Liver (tissue), 9 donors: ENCODE data around the gene MRPS35. TPM values are rescaled to one million over a fixed set of nuclear protein-coding genes. Genes with fewer than 3 reads are reported as not detected.
"Not testable (repeated sequence)": the region's sequence is repeated elsewhere in the genome, so short reads cannot be mapped to it uniquely, and the experiment has no call there.

Source experiments
- DNase-seq: peaks from one replicate; pipeline ENCODE4 v3.0.0-alpha.2; 2017; ENCODE audit warnings: low spot score
- H3K27ac ChIP-seq, 2 donors: one replicate each; pipeline ENCODE4 v1.7.0; 2013; ENCODE audit warnings: inconsistent platforms in 2 of 2, low read length in 2 of 2, control low read depth in 1 of 2, low read depth in 1 of 2, mild to moderate bottlenecking in 1 of 2
- H3K27me3 ChIP-seq, 4 donors: one replicate each; pipeline versions ENCODE4 v1.6.1 to v1.7.0; 2013; ENCODE audit warnings: low read length in 3 of 4, inconsistent platforms in 1 of 4, mild to moderate bottlenecking in 1 of 4, moderate library complexity in 1 of 4; ENCODE audit not compliant: control insufficient read depth in 4 of 4, insufficient read depth in 4 of 4
- H3K36me3 ChIP-seq, 4 donors: one replicate each; pipeline versions ENCODE4 v1.6.1 to v1.7.0; 2013; ENCODE audit warnings: low read length in 3 of 4, mild to moderate bottlenecking in 3 of 4, low read depth in 1 of 4, moderate library complexity in 1 of 4; ENCODE audit not compliant: control insufficient read depth in 4 of 4, insufficient read depth in 3 of 4
- H3K4me1 ChIP-seq, 4 donors: one replicate each; pipeline versions ENCODE4 v1.6.1 to v1.7.0; 2013; ENCODE audit warnings: low read length in 3 of 4, mild to moderate bottlenecking in 3 of 4, moderate library complexity in 1 of 4; ENCODE audit not compliant: control insufficient read depth in 4 of 4, insufficient read depth in 4 of 4
- H3K4me3 ChIP-seq, 3 donors: one replicate each; pipeline versions ENCODE4 v1.6.1 to v1.7.0; 2013; ENCODE audit warnings: low read length in 3 of 3, control low read depth in 1 of 3, low read depth in 1 of 3, mild to moderate bottlenecking in 1 of 3
- H3K9ac ChIP-seq, 2 donors: one replicate each; pipeline ENCODE4 v1.7.0; 2013; ENCODE audit warnings: low read length in 2 of 2, mild to moderate bottlenecking in 2 of 2, moderate library complexity in 2 of 2, control low read depth in 1 of 2, low read depth in 1 of 2
- H3K9me3 ChIP-seq, 4 donors: one replicate each; pipeline versions ENCODE4 v1.6.1 to v1.7.0; 2013; ENCODE audit warnings: low read length in 3 of 4; ENCODE audit not compliant: control insufficient read depth in 4 of 4
- ATF3 ChIP-seq: IDR thresholded peaks from 2 replicates; pipeline ENCODE4 v1.6.1; 2016; ENCODE audit warnings: antibody characterized with exemption
- CTCF ChIP-seq: fragments of 150-350 bp; IDR thresholded peaks from 2 replicates; pipeline ENCODE4 v1.5.1; 2017; ENCODE audit warnings: improper control_type of control experiment, low read depth, low read length; ENCODE audit not compliant: missing input control
- EGR1 ChIP-seq, 2 donors: IDR thresholded peaks; 2 replicates each; pipeline ENCODE4 v1.6.1; 2016 to 2018; ENCODE audit warnings: antibody characterized with exemption in 2 of 2, low read depth in 2 of 2
- FOXA1 ChIP-seq: IDR thresholded peaks from 2 replicates; pipeline ENCODE4 v1.6.1; 2016; ENCODE audit warnings: antibody characterized with exemption
- HNF4A ChIP-seq, 2 donors: conservative IDR thresholded peaks; 2 replicates each; pipeline ENCODE4 v1.6.1; 2016; ENCODE audit warnings: antibody characterized with exemption in 2 of 2, mild to moderate bottlenecking in 2 of 2
- HNF4G ChIP-seq: IDR thresholded peaks from 2 replicates; pipeline ENCODE4 v1.6.1; 2016; ENCODE audit warnings: antibody characterized with exemption
- MAX ChIP-seq: IDR thresholded peaks from 2 replicates; pipeline ENCODE4 v1.6.1; 2016; ENCODE audit warnings: antibody characterized with exemption
- NR2F2 ChIP-seq: IDR thresholded peaks from 2 replicates; pipeline ENCODE4 v1.6.1; 2016; ENCODE audit warnings: antibody characterized with exemption
- RAD21 ChIP-seq, 2 donors: IDR thresholded peaks; 2 replicates each; pipeline ENCODE4 v1.6.1; 2016; ENCODE audit warnings: antibody characterized with exemption in 2 of 2, mild to moderate bottlenecking in 2 of 2
- RXRA ChIP-seq, 2 donors: IDR thresholded peaks; 2 replicates each; pipeline ENCODE4 v1.6.1; 2017 to 2018; ENCODE audit warnings: antibody characterized with exemption in 2 of 2, mild to moderate bottlenecking in 1 of 2
- TAF1 ChIP-seq: conservative IDR thresholded peaks from 2 replicates; pipeline ENCODE4 v1.6.1; 2016; ENCODE audit warnings: antibody characterized with exemption, mild to moderate bottlenecking
- ZBTB33 ChIP-seq: IDR thresholded peaks from 2 replicates; pipeline ENCODE4 v1.6.1; 2016; ENCODE audit warnings: antibody characterized with exemption
- WGBS: extraction: QIAGEN DNeasy Blood & Tissue Kit; methylation state at CpG from one replicate; pipeline ENCODE4 v1.1.7; 2013; 5-methylcytosine and 5-hydroxymethylcytosine counted together
- polyA plus RNA-seq, 2 donors: library from polyadenylated mRNA; stranded (reverse) in 1 of 2; unstranded in 1 of 2; fragments of 200-250 nt in 1 of 2; fragments of >200 nt in 1 of 2; fragmentation: Nextera tagmentation in 1 of 2; extraction: Ambion mirVana in 1 of 2; gene quantifications; one replicate each; pipeline versions ENCODE4 v1.2.1 to v1.2.3, GENCODE V29; 2013 to 2015
- total RNA-seq, 2 donors: library from RNA; depleted of rRNA; stranded (reverse); fragments of >200 nt; gene quantifications; one replicate each; pipeline ENCODE4 v1.2.3, GENCODE V29; 2014
- donor health status: healthy.
- donor health status: healthy.
- donor health status: healthy.
- donor health status: healthy.
- donor health status: healthy.

Gene MRPS35
- total and polyA plus RNA-seq, 4 donors, result 27.4 to 64.3 (median 49.4) TPM

- peaks cover 4 to 22% (median 10%) of the 10 kb centered on the region in 4 donors for H3K36me3 ChIP-seq
- TF ChIP-seq NR2F2, result no peak
- peak; percentile 93 for TF ChIP-seq CTCF
- peak; percentile 94 to 95 for TF ChIP-seq RAD21 (IDR thresholded peaks at IDR 0.05)
- no peak for DNase-seq
- no peak overlapping the region for H3K9ac ChIP-seq
- no peaks in the 10 kb centered on the region for H3K27me3 ChIP-seq
- 24% methylated on average over 3 of the region's 3 CpGs for WGBS
- H3K27ac ChIP-seq, result no peak overlapping the region
- peaks cover 0 to 4% (median 0%) of the 10 kb centered on the region in 4 donors for H3K4me1 ChIP-seq
- H3K4me3 ChIP-seq, result no peak overlapping the region
- H3K9me3 ChIP-seq, result no peaks in the 10 kb centered on the region
These were observed 22.5 kb downstream of the MRPS35 start for GRCh38 chr12:27733052-27733656.

GRCh38 chr12:27733791-27734190, 23.2 kb downstream of the MRPS35 start:
- H3K9me3 ChIP-seq, result no peaks in the 10 kb centered on the region
- H3K36me3 ChIP-seq, result peaks cover 4 to 22% (median 9%) of the 10 kb centered on the region in 4 donors

GRCh38 chr12:27734321-27734720, 23.7 kb downstream of the MRPS35 start:
- not testable (repeated sequence) for H3K4me3 ChIP-seq, H3K9me3 ChIP-seq, H3K27ac ChIP-seq, H3K4me1 ChIP-seq, H3K27me3 ChIP-seq, H3K9ac ChIP-seq, DNase-seq
- 93% methylated on average over 9 of the region's 9 CpGs for WGBS
- H3K36me3 ChIP-seq, result peaks cover 4 to 25% (median 9%) of the 10 kb centered on the region in 4 donors

More at GRCh38 chr12:27733791-27734190, 23.2 kb downstream of the MRPS35 start:
- Histone ChIP-seq H3K4me1 (peaks cover 0 to 4% (median 0%) of the 10 kb centered on the region in 4 donors), H3K9ac (no peak overlapping the region), H3K27ac (no peak overlapping the region), H3K27me3 (no peaks in the 10 kb centered on the region), H3K4me3 (no peak overlapping the region)
- TF ChIP-seq HNF4A (conservative IDR thresholded peaks at IDR 0.05), result no peak
- TF ChIP-seq NR2F2, result no peak
- TF ChIP-seq ATF3, result no peak
- no peak for TF ChIP-seq CTCF
- no peak for TF ChIP-seq HNF4G
- TF ChIP-seq MAX, result no peak
- TF ChIP-seq RXRA (IDR thresholded peaks at IDR 0.05), result no peak
- TF ChIP-seq EGR1 (IDR thresholded peaks at IDR 0.05; ENCODE audit: low read depth in 2 of 2), result no peak
- no peak for TF ChIP-seq ZBTB33
- no peak for TF ChIP-seq TAF1
- no peak for TF ChIP-seq FOXA1
- DNase-seq, result no peak
- 99% methylated on average over 1 of the region's 1 CpG for WGBS
